Keratinocyte (primary cell): ENCODE data around the gene VSTM1.
"Not testable (repeated sequence)": the region's sequence is repeated elsewhere in the genome, so short reads cannot be mapped to it uniquely, and the experiment has no call there.

ENCODE experiments used
- EZH2 ChIP-seq: IDR thresholded peaks from one replicate; pipeline ENCODE4 v1.6.1; 2012; ENCODE audit warnings: inconsistent platforms, mild to moderate bottlenecking, low read length, moderate library complexity
- TF ChIP-seq, protein P1 (sequence below), 3 experiments: IDR thresholded peaks in 1 of 3; conservative IDR thresholded peaks in 1 of 3; optimal IDR thresholded peaks in 1 of 3; 2 replicates in 2 of 3; 3 replicates in 1 of 3; pipeline versions ENCODE3 to v1.5.1; 2011; ENCODE audit warnings: low read length in 3 of 3, mild to moderate bottlenecking in 3 of 3, moderate library complexity in 2 of 3, control low read depth in 1 of 3, inconsistent platforms in 1 of 3; ENCODE audit not compliant: insufficient read depth in 2 of 3; ENCODE audit errors: extremely low read depth in 1 of 3

DNA sequence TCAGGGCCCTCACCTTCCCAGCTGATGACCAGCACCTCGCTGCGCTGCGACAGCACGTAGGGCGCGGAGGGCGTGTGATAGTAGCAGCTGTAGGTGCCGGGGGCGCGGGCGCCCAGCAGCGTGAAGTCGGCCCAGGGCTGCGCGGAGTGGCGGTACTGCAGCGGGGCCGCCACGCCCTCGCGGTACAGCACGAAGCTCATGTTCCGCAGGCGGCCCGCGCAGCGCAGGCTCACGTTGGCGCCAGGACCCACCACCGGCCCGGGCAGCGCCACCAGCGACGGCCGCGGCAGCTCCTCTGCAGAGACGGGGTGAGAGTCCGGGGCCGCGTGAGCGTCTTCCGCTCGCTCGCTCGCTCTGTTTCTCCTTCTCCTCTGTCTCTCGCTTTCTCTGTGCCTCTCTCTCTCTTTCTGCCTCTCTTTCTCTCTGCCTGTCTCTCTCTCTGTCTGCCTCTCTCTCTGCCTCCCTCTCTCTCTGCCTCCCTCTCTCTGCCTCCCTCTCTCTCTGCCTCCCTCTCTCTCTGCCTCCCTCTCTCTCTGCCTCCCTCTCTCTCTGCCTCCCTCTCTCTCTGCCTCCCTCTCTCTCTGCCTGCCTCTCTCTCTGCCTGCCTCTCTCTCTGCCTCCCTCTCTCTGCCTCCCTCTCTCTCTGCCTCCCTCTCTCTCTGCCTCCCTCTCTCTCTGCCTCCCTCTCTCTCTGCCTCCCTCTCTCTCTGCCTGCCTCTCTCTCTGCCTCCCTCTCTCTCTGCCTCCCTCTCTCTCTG is 32.3 kb upstream of the VSTM1 start:
- TF ChIP-seq, protein P1, sequence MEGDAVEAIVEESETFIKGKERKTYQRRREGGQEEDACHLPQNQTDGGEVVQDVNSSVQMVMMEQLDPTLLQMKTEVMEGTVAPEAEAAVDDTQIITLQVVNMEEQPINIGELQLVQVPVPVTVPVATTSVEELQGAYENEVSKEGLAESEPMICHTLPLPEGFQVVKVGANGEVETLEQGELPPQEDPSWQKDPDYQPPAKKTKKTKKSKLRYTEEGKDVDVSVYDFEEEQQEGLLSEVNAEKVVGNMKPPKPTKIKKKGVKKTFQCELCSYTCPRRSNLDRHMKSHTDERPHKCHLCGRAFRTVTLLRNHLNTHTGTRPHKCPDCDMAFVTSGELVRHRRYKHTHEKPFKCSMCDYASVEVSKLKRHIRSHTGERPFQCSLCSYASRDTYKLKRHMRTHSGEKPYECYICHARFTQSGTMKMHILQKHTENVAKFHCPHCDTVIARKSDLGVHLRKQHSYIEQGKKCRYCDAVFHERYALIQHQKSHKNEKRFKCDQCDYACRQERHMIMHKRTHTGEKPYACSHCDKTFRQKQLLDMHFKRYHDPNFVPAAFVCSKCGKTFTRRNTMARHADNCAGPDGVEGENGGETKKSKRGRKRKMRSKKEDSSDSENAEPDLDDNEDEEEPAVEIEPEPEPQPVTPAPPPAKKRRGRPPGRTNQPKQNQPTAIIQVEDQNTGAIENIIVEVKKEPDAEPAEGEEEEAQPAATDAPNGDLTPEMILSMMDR (optimal IDR thresholded peaks at IDR 0.05 in 1 of 3, IDR thresholded peaks at IDR 0.05 in 1 of 3, conservative IDR thresholded peaks at IDR 0.05 in 1 of 3; ENCODE audit: extremely low read depth in 1 of 3, insufficient read depth in 2 of 3, low read length in 3 of 3): peak in 1 of 3 experiments; percentile 34
- TF ChIP-seq EZH2: not testable (repeated sequence)
